ENCODE results near the gene CEP89.

GRCh38 chr19:32914879-32915660 is 56.7 kb downstream of the CEP89 start:
- no peak for TF ChIP-seq SIN3A (IDR thresholded peaks at IDR 0.05; ENCODE audit: low read depth)
- no peak for TF ChIP-seq POLR2A (IDR thresholded peaks at IDR 0.05; ENCODE audit: borderline replicate concordance, extremely low read depth, insufficient read depth, insufficient read length)
- TF ChIP-seq POLR2AphosphoS5 (IDR thresholded peaks at IDR 0.05; ENCODE audit: low read depth, low read length): no peak
- TF ChIP-seq ZBTB33 (IDR thresholded peaks at IDR 0.05; ENCODE audit: extremely low read depth, insufficient replicate concordance, low read length): no peak

Data from HCT116 (cell line).